Prostate gland (tissue), 2 donors: ENCODE measurements around the gene ASPSCR1.

Source experiments
- CTCF ChIP-seq, 4 experiments: fragments of 200-600 bp in 2 of 4; fragments of 450-650 bp in 2 of 4; sonication (generic) in 2 of 4; IDR thresholded peaks; 1 replicate in 3 of 4; 2 replicates in 1 of 4; pipeline ENCODE4 v1.5.1; 2016 to 2019; ENCODE audit warnings: antibody characterized with exemption in 4 of 4, mild to moderate bottlenecking in 2 of 4, moderate library complexity in 2 of 4
- POLR2A ChIP-seq: fragments of 450-650 bp; IDR thresholded peaks from one replicate; pipeline ENCODE4 v1.6.1; 2016; ENCODE audit warnings: antibody characterized with exemption, mild to moderate bottlenecking
- POLR2AphosphoS5 ChIP-seq: sonication (generic); formaldehyde crosslinking; IDR thresholded peaks from one replicate; pipeline ENCODE4 v1.6.1; 2017; ENCODE audit warnings: antibody characterized with exemption

GRCh38 chr17:82016061-82016874, 38.8 kb downstream of the ASPSCR1 start:
- TF ChIP-seq CTCF (IDR thresholded peaks at IDR 0.05) (no peak), POLR2AphosphoS5 (no peak), POLR2A (no peak)
